H1 (cell line): ENCODE measurements around the gene SLC25A39.

ENCODE experiments used
- CBX8 ChIP-seq: fragments of 300-800, 300-1000 bp; sonication (generic); IDR thresholded peaks from 2 replicates; pipeline ENCODE4 v1.7.1; 2016; ENCODE audit warnings: low read depth, low read length, borderline replicate concordance
- CTCF ChIP-seq, 3 experiments: IDR thresholded peaks; 1 replicate in 2 of 3; 2 replicates in 1 of 3; pipeline versions ENCODE4 v1.5.1 to v1.6.1; 2011; ENCODE audit warnings: low read length in 3 of 3, mild to moderate bottlenecking in 3 of 3, inconsistent platforms in 2 of 3, low read depth in 1 of 3, moderate library complexity in 1 of 3; ENCODE audit not compliant: insufficient read depth in 1 of 3; ENCODE audit errors: control extremely low read depth in 1 of 3
- JUND ChIP-seq: IDR thresholded peaks from 2 replicates; pipeline ENCODE4 v1.6.1; 2011; ENCODE audit warnings: mild to moderate bottlenecking, improper control_type of control experiment, low read length
- PHF8 ChIP-seq: fragments of 200-600 bp; sonication (generic); conservative IDR thresholded peaks from 2 replicates; pipeline ENCODE4 v1.7.1; 2012; ENCODE audit warnings: low read depth, mild to moderate bottlenecking, inconsistent platforms, low read length, moderate library complexity
- POLR2AphosphoS5 ChIP-seq: IDR thresholded peaks from 2 replicates; pipeline ENCODE4 v1.6.1; 2011; ENCODE audit warnings: low read depth, low read length
- RAD21 ChIP-seq, 2 experiments: IDR thresholded peaks in 1 of 2; conservative IDR thresholded peaks in 1 of 2; 2 replicates each; pipeline ENCODE4 v1.6.1; 2011; ENCODE audit warnings: low read depth in 2 of 2, low read length in 2 of 2, improper control_type of control experiment in 1 of 2, inconsistent platforms in 1 of 2, mild to moderate bottlenecking in 1 of 2, moderate library complexity in 1 of 2
- RFX5 ChIP-seq: IDR thresholded peaks from 2 replicates; pipeline ENCODE4 v1.6.1; 2011; ENCODE audit warnings: low read depth, low read length, improper control_type of control experiment, borderline replicate concordance
- SP1 ChIP-seq: IDR thresholded peaks from 2 replicates; pipeline ENCODE4 v1.6.1; 2011; ENCODE audit warnings: low read depth, low read length
- SRF ChIP-seq: IDR thresholded peaks from 2 replicates; pipeline ENCODE4 v1.6.1; 2011; ENCODE audit warnings: mild to moderate bottlenecking, low read depth, low read length, moderate library complexity
- SUZ12 ChIP-seq: fragments of 200-600 bp; sonication (generic); IDR thresholded peaks from 2 replicates; pipeline ENCODE4 v1.6.1; 2012; ENCODE audit warnings: mild to moderate bottlenecking, inconsistent platforms, low read length, moderate library complexity, mixed read lengths
- TBP ChIP-seq: IDR thresholded peaks from 2 replicates; pipeline ENCODE4 v1.6.1; 2011; ENCODE audit warnings: low read depth, low read length, improper control_type of control experiment
- YY1 ChIP-seq: IDR thresholded peaks from 2 replicates; pipeline ENCODE4 v1.6.1; 2011; ENCODE audit warnings: low read depth, mild to moderate bottlenecking, low read length

GRCh38 chr17:44362459-44362948 lies 37.9 kb upstream of the SLC25A39 start:
- no peak for TF ChIP-seq SP1
- TF ChIP-seq POLR2AphosphoS5: no peak
- no peak for TF ChIP-seq TBP
- TF ChIP-seq RAD21 (IDR thresholded peaks at IDR 0.05 in 1 of 2, conservative IDR thresholded peaks at IDR 0.05 in 1 of 2; ENCODE audit: low read depth in 2 of 2, low read length in 2 of 2): no peak
- no peak for TF ChIP-seq CTCF (IDR thresholded peaks at IDR 0.05; ENCODE audit: control extremely low read depth in 1 of 3, insufficient read depth in 1 of 3, low read depth in 1 of 3, low read length in 3 of 3)
- no peak for TF ChIP-seq PHF8
- TF ChIP-seq SUZ12: no peak
- TF ChIP-seq JUND: no peak
- TF ChIP-seq RFX5: no peak
- no peak for TF ChIP-seq SRF
- TF ChIP-seq CBX8: no peak
- TF ChIP-seq YY1: no peak
